ENCODE data around the gene DNAH17. TPM values are rescaled to one million over a fixed set of nuclear protein-coding genes. Genes with fewer than 3 reads are reported as not detected.

The DNAH17 gene
- total and polyA plus RNA-seq, 2 of the 13 experiments (the other 11 are each of a cell fraction or from before 2014, with no cell fraction given) = 0.86 to 1.6 TPM

DNA sequence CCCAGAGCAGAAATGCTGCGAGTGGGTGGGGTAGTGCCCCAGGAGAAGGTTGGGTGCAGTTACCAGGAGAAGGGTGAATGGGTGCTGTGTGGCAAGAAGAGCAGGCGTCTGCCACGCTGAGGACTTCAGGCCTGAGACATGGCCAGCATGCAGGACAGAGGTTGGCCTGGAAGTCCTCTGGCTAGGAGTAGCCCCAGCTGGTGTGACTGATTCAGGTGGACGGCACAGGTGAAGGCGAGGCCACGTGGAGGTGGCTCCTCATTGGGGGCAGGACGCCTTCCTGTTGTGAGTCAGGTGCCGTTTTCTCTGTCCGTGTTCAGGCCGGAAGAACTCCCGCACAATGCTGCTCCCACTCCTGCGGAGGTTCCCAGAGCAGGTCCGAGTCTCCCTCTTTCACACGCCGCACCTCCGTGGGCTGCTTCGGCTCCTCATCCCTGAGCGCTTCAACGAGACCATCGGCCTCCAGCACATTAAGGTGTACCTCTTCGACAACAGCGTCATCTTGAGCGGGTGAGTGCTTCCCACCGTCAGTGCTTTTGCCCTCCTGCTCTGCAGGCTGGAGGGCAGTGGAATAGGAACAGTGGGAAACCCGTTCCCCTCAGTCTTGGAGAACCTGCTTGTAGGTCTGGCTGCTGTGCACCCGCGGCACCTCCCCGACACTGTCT lies 178.0 kb downstream of the DNAH17 start:
- Histone ChIP-seq H3K27me3 (ENCODE audit: control insufficient read depth in 1 of 2, insufficient read depth in 2 of 2, low read length in 2 of 2) (no peaks in the 10 kb centered on the region), H3K9ac (ENCODE audit: insufficient read depth, low read depth, low read length) (no peak overlapping the region), H3K27ac (ENCODE audit: extremely low read length, insufficient read depth, low read length) (peak overlapping the region; percentile 25), H3K4me3 (replicated peaks in 1 of 3; ENCODE audit: insufficient read depth in 1 of 3, low read depth in 2 of 3, low read length in 3 of 3) (no peak overlapping the region), H3K4me1 (ENCODE audit: insufficient read depth, low read length) (peaks cover 53% of the 10 kb centered on the region), H3K36me3 (replicated peaks in 1 of 2; ENCODE audit: control insufficient read depth in 1 of 2, insufficient read depth in 2 of 2, low read length in 2 of 2) (peaks cover 49 to 88% of the 10 kb centered on the region in 2 experiments), H3K79me2 (ENCODE audit: insufficient read depth, low read length) (no peaks in the 10 kb centered on the region), H3K9me3 (ENCODE audit: low read length) (no peaks in the 10 kb centered on the region), H4K20me1 (ENCODE audit: insufficient read depth, low read length) (peaks cover 12% of the 10 kb centered on the region; the same call in 1 of the 2 replicates), H2AFZ (ENCODE audit: low read length) (no peak overlapping the region), H3K4me2 (ENCODE audit: low read depth, low read length) (peak overlapping the region; percentile 15; the same call in 1 of the 2 replicates)
- in situ Hi-C loops (cut with HindIII; ENCODE audit: extremely low pct_ligation_motif_present, low pct_unique_long_range_greater_than_20kb) = no loop called here
- no TSS peak for BruUV-seq (replicated peaks)
- ATAC-seq (peak; percentile 6; the same call in 1 of the 3 replicates), FAIRE-seq (no peak), DNase-seq (ENCODE audit: low spot score) (no peak)
- ChIA-PET CTCF (ENCODE audit: low intra/inter-chr PET ratio, low total read pairs) (no interaction called here), POLR2A (interaction anchor here (2.4 kb wide), 1 partner anchor 22 kb away, joined by 6 read pairs; no protein-coding TSS in a partner anchor)
- WGBS (ENCODE audit: low lambda C conversion rate) = 86% methylated on average over 26 of the region's 28 CpGs
- intact Hi-C loops (cut with micrococcal nuclease; ENCODE audit: unreplicated experiment) = loop anchor here (1.0 kb wide), 1 partner anchor 22 kb away; no protein-coding TSS in a partner anchor
- TF ChIP-seq, protein P1, sequence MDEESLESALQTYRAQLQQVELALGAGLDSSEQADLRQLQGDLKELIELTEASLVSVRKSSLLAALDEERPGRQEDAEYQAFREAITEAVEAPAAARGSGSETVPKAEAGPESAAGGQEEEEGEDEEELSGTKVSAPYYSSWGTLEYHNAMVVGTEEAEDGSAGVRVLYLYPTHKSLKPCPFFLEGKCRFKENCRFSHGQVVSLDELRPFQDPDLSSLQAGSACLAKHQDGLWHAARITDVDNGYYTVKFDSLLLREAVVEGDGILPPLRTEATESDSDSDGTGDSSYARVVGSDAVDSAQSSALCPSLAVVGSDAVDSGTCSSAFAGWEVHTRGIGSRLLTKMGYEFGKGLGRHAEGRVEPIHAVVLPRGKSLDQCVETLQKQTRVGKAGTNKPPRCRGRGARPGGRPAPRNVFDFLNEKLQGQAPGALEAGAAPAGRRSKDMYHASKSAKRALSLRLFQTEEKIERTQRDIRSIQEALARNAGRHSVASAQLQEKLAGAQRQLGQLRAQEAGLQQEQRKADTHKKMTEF (CRISPR knock-in tag; IDR thresholded peaks at IDR 0.05) = 0 out of 2 replicates have a peak, but pooled peaks have one; percentile 6
- TF ChIP-seq ZSCAN29 (CRISPR knock-in tag; conservative IDR thresholded peaks at IDR 0.05) = no peak
- TF ChIP-seq, protein P2, sequence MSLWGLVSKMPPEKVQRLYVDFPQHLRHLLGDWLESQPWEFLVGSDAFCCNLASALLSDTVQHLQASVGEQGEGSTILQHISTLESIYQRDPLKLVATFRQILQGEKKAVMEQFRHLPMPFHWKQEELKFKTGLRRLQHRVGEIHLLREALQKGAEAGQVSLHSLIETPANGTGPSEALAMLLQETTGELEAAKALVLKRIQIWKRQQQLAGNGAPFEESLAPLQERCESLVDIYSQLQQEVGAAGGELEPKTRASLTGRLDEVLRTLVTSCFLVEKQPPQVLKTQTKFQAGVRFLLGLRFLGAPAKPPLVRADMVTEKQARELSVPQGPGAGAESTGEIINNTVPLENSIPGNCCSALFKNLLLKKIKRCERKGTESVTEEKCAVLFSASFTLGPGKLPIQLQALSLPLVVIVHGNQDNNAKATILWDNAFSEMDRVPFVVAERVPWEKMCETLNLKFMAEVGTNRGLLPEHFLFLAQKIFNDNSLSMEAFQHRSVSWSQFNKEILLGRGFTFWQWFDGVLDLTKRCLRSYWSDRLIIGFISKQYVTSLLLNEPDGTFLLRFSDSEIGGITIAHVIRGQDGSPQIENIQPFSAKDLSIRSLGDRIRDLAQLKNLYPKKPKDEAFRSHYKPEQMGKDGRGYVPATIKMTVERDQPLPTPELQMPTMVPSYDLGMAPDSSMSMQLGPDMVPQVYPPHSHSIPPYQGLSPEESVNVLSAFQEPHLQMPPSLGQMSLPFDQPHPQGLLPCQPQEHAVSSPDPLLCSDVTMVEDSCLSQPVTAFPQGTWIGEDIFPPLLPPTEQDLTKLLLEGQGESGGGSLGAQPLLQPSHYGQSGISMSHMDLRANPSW (CRISPR knock-in tag; IDR thresholded peaks at IDR 0.05; ENCODE audit: borderline replicate concordance) = no peak
- TF ChIP-seq, protein P3, sequence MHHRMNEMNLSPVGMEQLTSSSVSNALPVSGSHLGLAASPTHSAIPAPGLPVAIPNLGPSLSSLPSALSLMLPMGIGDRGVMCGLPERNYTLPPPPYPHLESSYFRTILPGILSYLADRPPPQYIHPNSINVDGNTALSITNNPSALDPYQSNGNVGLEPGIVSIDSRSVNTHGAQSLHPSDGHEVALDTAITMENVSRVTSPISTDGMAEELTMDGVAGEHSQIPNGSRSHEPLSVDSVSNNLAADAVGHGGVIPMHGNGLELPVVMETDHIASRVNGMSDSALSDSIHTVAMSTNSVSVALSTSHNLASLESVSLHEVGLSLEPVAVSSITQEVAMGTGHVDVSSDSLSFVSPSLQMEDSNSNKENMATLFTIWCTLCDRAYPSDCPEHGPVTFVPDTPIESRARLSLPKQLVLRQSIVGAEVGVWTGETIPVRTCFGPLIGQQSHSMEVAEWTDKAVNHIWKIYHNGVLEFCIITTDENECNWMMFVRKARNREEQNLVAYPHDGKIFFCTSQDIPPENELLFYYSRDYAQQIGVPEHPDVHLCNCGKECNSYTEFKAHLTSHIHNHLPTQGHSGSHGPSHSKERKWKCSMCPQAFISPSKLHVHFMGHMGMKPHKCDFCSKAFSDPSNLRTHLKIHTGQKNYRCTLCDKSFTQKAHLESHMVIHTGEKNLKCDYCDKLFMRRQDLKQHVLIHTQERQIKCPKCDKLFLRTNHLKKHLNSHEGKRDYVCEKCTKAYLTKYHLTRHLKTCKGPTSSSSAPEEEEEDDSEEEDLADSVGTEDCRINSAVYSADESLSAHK (CRISPR knock-in tag; IDR thresholded peaks at IDR 0.05; ENCODE audit: borderline replicate concordance) = no peak
- TF ChIP-seq ZC3H13 (CRISPR knock-in tag; IDR thresholded peaks at IDR 0.05) = 0 out of 2 replicates have a peak, but pooled peaks have one; percentile 24
- no peak for TF ChIP-seq ZNF709 (CRISPR knock-in tag; IDR thresholded peaks at IDR 0.05)
- TF ChIP-seq ZNF670 (CRISPR knock-in tag; IDR thresholded peaks at IDR 0.05; ENCODE audit: borderline replicate concordance) = 0 out of 2 replicates have a peak, but pooled peaks have one; percentile 11
- TF ChIP-seq RFX1 (IDR thresholded peaks at IDR 0.05) = no peak
- TF ChIP-seq ZNF878 (CRISPR knock-in tag; IDR thresholded peaks at IDR 0.05) = no peak
- TF ChIP-seq, protein P4, sequence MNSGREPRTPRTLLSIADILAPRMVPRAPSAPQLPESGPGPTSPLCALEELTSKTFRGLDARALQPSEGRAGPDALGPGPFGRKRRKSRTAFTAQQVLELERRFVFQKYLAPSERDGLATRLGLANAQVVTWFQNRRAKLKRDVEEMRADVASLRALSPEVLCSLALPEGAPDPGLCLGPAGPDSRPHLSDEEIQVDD (CRISPR knock-in tag; IDR thresholded peaks at IDR 0.05; ENCODE audit: borderline replicate concordance) = no peak
- no peak for TF ChIP-seq HNRNPH1 (optimal IDR thresholded peaks at IDR 0.05; ENCODE audit: low read depth, low read length)
- TF ChIP-seq, protein P5, sequence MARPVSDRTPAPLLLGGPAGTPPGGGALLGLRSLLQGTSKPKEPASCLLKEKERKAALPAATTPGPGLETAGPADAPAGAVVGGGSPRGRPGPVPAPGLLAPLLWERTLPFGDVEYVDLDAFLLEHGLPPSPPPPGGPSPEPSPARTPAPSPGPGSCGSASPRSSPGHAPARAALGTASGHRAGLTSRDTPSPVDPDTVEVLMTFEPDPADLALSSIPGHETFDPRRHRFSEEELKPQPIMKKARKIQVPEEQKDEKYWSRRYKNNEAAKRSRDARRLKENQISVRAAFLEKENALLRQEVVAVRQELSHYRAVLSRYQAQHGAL (CRISPR knock-in tag; IDR thresholded peaks at IDR 0.05; ENCODE audit: not compliant biosample characterization) = no peak
- peak; percentile 58 for TF ChIP-seq AGO2 (optimal IDR thresholded peaks at IDR 0.05; ENCODE audit: low read depth, low read length)
- no peak for TF ChIP-seq SATB2 (CRISPR knock-in tag; IDR thresholded peaks at IDR 0.05)

Measured in HepG2 (cell line).